Spleen (tissue), 11 donors: ENCODE measurements around the gene TLE4. TPM values are rescaled to one million over a fixed set of nuclear protein-coding genes. Genes with fewer than 3 reads are reported as not detected.
"Not testable (repeated sequence)": the region's sequence is repeated elsewhere in the genome, so short reads cannot be mapped to it uniquely, and the experiment has no call there.

ENCODE experiments used
- DNase-seq: peaks from one replicate; pipeline ENCODE4 v3.0.0-alpha.2; 2020
- H3K27ac ChIP-seq, 8 donors: fragments of 200-600 bp; sonication (generic) in 7 of 8; 1 replicate in 4 of 8; 2 replicates in 4 of 8; pipeline versions ENCODE4 v1.5.0 to v1.8.0; 2016 to 2021; ENCODE audit warnings: inconsistent platforms in 4 of 8, mild to moderate bottlenecking in 4 of 8, moderate library complexity in 1 of 8
- H3K27me3 ChIP-seq, 7 donors: fragments of 200-600 bp; sonication (generic) in 6 of 7; replicated peaks in 1 of 7; 1 replicate in 4 of 7; 2 replicates in 3 of 7; pipeline versions ENCODE4 v1.5.0 to v1.8.0; 2016 to 2021; ENCODE audit warnings: inconsistent platforms in 3 of 7, mild to moderate bottlenecking in 1 of 7
- H3K36me3 ChIP-seq, 6 donors: fragments of 200-600 bp; sonication (generic) in 5 of 6; 1 replicate in 4 of 6; 2 replicates in 2 of 6; pipeline versions ENCODE4 v1.5.0 to v1.8.0; 2016 to 2021; ENCODE audit warnings: inconsistent platforms in 2 of 6
- H3K4me1 ChIP-seq, 6 donors: fragments of 200-600 bp; sonication (generic) in 5 of 6; 1 replicate in 3 of 6; 2 replicates in 3 of 6; pipeline versions ENCODE4 v1.5.0 to v1.8.0; 2016 to 2021; ENCODE audit warnings: inconsistent platforms in 3 of 6
- H3K4me3 ChIP-seq, 8 donors: fragments of 200-600 bp; sonication (generic) in 7 of 8; 1 replicate in 4 of 8; 2 replicates in 4 of 8; pipeline versions ENCODE4 v1.5.0 to v1.8.0; 2016 to 2021; ENCODE audit warnings: inconsistent platforms in 4 of 8, mild to moderate bottlenecking in 4 of 8, moderate library complexity in 2 of 8
- H3K9me3 ChIP-seq, 8 donors: fragments of 200-600 bp; sonication (generic) in 7 of 8; 1 replicate in 4 of 8; 2 replicates in 4 of 8; pipeline versions ENCODE4 v1.5.0 to v1.8.0; 2016 to 2021; ENCODE audit warnings: inconsistent platforms in 4 of 8
- POLR2A ChIP-seq, 3 donors: fragments of 450-650 bp; IDR thresholded peaks; one replicate each; pipeline ENCODE4 v1.5.1; 2017; ENCODE audit warnings: antibody characterized with exemption in 3 of 3, mild to moderate bottlenecking in 1 of 3
- POLR2AphosphoS5 ChIP-seq, 3 donors: sonication (generic); formaldehyde crosslinking; IDR thresholded peaks; one replicate each; pipeline ENCODE4 v1.5.1; 2017; ENCODE audit warnings: antibody characterized with exemption in 3 of 3
- WGBS, 5 donors: extraction: QIAGEN DNeasy Blood & Tissue Kit in 3 of 5; methylation state at CpG; one replicate each; pipeline versions ENCODE4 v1.1.5 to v1.1.7; 2013 to 2018; 5-methylcytosine and 5-hydroxymethylcytosine counted together
- intact Hi-C: fragments of 100-400 bp; cut with DNase I; formaldehyde crosslinking; loops from one replicate; pipeline ENCODE4 v1.15.0; 2023; ENCODE audit warnings: low total_unique reads
- polyA plus RNA-seq, 3 donors: library from polyadenylated mRNA; stranded (reverse); fragments of 200-250 nt; gene quantifications; one replicate each; pipeline ENCODE4 v1.2.1, GENCODE V29; 2013
- total RNA-seq, 7 donors: library from RNA; depleted of rRNA in 3 of 7; stranded (reverse); fragments of >200 nt in 3 of 7; fragmentation: NEBNext Ultra II Directional in 4 of 7; extraction: Animal tissue kit (Norgen Biotek cat#: 25700) in 4 of 7; gene quantifications; one replicate each; pipeline versions ENCODE4 v1.1.0 to v1.2.1, GENCODE V29; 2016 to 2021
- TF ChIP-seq, protein P1 (sequence below), 11 experiments: fragments of 200-600 bp in 7 of 11; fragments of 450-650 bp in 4 of 11; sonication (generic) in 4 of 11; IDR thresholded peaks in 8 of 11; conservative IDR thresholded peaks in 3 of 11; 1 replicate in 7 of 11; 2 replicates in 4 of 11; pipeline versions ENCODE4 v1.4.0 to v1.8.0; 2016 to 2021; ENCODE audit warnings: antibody characterized with exemption in 11 of 11, inconsistent platforms in 4 of 11, mild to moderate bottlenecking in 1 of 11
- donor health status: healthy with polysubstance abuse.
- donor health status: DM: no; HTN: no; CAD: no; lungs with moderate emphysema.
- donor health status: DM: no; HTN: no; CAD: no.
- donor health status: Bipolar disorder and iron deficiency.
- donor health status: healthy.
- donor health status: DM: no; HTN: no; CAD: no.
- donor health status: DM: yes; HTN: yes; CAD: no.

The TLE4 gene
- total and polyA plus RNA-seq, 10 donors: 7.8 to 92.8 (median 70.5) TPM

DNA sequence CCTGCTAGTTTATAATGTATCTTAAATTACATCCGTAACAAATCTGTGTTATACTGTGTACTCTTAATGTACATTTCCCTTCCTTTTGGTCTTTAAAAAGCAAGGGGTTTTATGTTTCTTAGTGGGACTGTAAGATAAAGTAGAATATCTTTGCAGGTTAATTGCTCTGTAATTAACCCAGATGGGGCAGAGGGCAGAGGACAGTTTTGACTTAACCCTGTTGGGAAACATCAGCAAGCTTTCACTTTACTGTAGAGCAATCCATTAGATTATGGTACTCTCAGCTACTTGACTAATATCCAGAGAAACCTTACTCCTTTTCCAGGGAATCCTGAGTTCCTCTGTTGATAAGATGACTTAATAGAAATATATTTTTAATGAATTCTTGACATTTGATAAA is 74.3 kb downstream of the TLE4 start:
- H3K4me1 ChIP-seq: peaks cover 0 to 15% (median 4%) of the 10 kb centered on the region in 6 donors
- WGBS, 5 donors: 95 to 100% (median 99%) methylated on average over 1 of the region's 1 CpG

DNA sequence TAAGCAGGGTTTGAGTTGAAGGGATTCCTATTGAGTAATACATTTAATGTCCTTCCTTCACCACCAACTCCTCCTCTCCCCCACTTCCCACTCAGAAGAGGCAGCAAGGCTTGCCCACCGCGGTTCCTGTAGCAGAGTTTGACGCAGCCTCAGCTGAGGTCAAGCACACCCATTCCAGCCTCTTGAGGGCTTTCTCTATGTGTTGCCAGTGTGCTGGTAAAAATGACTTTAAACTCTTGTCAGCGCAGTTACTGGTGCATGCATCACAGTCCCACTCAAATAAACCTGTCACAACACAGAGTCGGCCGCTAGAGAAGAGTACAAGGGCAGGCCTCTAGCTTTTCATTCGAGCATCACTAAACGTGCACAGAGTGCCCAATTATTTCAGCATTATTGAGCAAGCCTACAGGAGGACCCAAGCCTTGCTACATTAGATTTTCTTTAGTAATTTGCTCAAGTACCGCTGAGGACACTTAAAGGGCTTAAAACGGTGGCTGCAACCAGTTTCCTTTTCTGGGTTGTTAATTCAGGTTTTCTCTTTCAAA is 79.6 kb downstream of the TLE4 start:
- Histone ChIP-seq H3K4me3 (no peak overlapping the region), H3K36me3 (peaks cover 0 to 42% (median 14%) of the 10 kb centered on the region in 6 donors), H3K9me3 (no peaks in the 10 kb centered on the region), H3K27me3 (no peaks in the 10 kb centered on the region), H3K4me1 (peaks cover 0 to 24% (median 10%) of the 10 kb centered on the region in 6 donors), H3K27ac (peak overlapping the region in 7 of 8 donors; percentile 23 to 75 (median 48))
- DNase-seq: peak; percentile 83
- intact Hi-C loops: no loop called here
- WGBS, 5 donors: 48 to 76% (median 61%) methylated on average over 10 of the region's 10 CpGs
- peak in 2 of 3 donors; percentile 67 for TF ChIP-seq POLR2AphosphoS5 (IDR thresholded peaks at IDR 0.05)
- no peak for TF ChIP-seq POLR2A (IDR thresholded peaks at IDR 0.05)

More for the DNA sequence above, 74.3 kb downstream of the TLE4 start:
- DNase-seq: no peak
- Histone ChIP-seq H3K9me3 (peaks cover 0 to 18% (median 15%) of the 10 kb centered on the region in 8 donors), H3K36me3 (peaks cover 0 to 19% (median 0%) of the 10 kb centered on the region in 6 donors), H3K27ac (no peak overlapping the region), H3K4me3 (no peak overlapping the region), H3K27me3 (no peaks in the 10 kb centered on the region)
- intact Hi-C loops: no loop called here
- TF ChIP-seq, protein P1, sequence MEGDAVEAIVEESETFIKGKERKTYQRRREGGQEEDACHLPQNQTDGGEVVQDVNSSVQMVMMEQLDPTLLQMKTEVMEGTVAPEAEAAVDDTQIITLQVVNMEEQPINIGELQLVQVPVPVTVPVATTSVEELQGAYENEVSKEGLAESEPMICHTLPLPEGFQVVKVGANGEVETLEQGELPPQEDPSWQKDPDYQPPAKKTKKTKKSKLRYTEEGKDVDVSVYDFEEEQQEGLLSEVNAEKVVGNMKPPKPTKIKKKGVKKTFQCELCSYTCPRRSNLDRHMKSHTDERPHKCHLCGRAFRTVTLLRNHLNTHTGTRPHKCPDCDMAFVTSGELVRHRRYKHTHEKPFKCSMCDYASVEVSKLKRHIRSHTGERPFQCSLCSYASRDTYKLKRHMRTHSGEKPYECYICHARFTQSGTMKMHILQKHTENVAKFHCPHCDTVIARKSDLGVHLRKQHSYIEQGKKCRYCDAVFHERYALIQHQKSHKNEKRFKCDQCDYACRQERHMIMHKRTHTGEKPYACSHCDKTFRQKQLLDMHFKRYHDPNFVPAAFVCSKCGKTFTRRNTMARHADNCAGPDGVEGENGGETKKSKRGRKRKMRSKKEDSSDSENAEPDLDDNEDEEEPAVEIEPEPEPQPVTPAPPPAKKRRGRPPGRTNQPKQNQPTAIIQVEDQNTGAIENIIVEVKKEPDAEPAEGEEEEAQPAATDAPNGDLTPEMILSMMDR (IDR thresholded peaks at IDR 0.05 in 8 of 11, conservative IDR thresholded peaks at IDR 0.05 in 3 of 11): no peak
- no peak for TF ChIP-seq POLR2AphosphoS5 (IDR thresholded peaks at IDR 0.05)
- TF ChIP-seq POLR2A (IDR thresholded peaks at IDR 0.05): no peak

DNA sequence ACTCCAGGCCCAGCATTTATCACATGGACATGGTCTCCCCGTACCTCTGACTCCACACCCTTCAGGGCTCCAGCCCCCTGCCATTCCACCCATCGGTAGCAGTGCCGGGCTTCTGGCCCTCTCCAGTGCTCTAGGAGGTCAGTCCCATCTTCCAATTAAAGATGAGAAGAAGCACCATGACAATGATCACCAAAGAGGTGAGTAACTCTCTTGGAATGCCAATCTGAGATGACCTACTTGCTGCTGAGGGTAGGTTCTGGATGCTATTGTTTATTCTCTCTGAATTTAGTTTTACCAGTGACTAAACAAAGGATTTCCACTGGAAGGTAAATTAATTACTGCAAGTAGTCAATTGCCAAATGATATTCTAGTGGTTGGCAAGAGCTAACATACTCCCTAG is 80.8 kb downstream of the TLE4 start:
- Histone ChIP-seq H3K36me3 (peaks cover 0 to 53% (median 17%) of the 10 kb centered on the region in 6 donors), H3K4me1 (peaks cover 0 to 24% (median 10%) of the 10 kb centered on the region in 6 donors), H3K9me3 (no peaks in the 10 kb centered on the region), H3K27me3 (no peaks in the 10 kb centered on the region), H3K4me3 (no peak overlapping the region), H3K27ac (no peak overlapping the region)
- WGBS, 5 donors: 96 to 100% (median 98%) methylated on average over 3 of the region's 3 CpGs
- intact Hi-C loops: no loop called here
- TF ChIP-seq POLR2AphosphoS5 (IDR thresholded peaks at IDR 0.05): no peak
- TF ChIP-seq, protein P1 (IDR thresholded peaks at IDR 0.05 in 8 of 11, conservative IDR thresholded peaks at IDR 0.05 in 3 of 11): no peak
- TF ChIP-seq POLR2A (IDR thresholded peaks at IDR 0.05): no peak
- no peak for DNase-seq

DNA sequence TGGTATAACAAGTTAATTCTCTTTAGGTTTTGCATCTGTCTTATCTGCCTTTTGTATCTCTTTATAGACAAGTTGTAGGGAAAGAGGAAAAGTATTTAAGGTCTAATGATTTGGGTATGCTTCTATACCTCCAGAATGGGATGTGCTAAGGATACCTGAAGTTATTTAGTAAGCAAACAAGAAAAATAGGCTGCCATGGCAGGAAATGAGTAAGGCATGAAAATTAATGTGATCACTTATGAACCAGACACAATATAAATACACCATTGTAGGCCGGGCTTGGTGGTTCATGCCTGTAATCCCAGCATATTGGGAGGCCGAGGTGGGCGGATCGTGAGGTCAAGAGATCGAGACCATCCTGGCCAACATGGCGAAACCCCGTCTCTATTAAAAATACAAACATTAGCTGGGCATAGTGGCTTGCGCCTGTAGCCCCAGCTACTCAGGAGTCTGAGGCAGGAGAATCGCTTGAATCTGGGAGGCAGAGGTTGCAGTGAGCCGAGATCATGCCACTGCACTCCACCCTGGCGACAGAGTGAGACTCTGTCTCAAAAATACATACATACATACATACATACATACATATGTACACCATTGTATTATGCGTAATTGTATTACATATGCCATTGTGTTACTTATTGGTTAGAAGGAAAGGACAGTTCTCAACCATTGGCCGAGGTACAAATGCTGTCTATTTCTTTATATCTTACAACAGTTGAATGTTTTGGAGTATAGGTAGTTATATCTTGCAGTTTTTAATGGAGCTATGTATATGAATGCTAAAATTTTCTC is 83.0 kb downstream of the TLE4 start:
- H3K27me3 ChIP-seq, H3K4me3 ChIP-seq, H3K9me3 ChIP-seq, DNase-seq, H3K27ac ChIP-seq, intact Hi-C loops: not testable (repeated sequence)
- peaks cover 0 to 63% (median 20%) of the 10 kb centered on the region in 6 donors for H3K36me3 ChIP-seq
- 95 to 99% (median 97%) methylated on average over 13 of the region's 13 CpGs for WGBS, 5 donors
- peaks cover 0 to 24% (median 10%) of the 10 kb centered on the region in 6 donors for H3K4me1 ChIP-seq

DNA sequence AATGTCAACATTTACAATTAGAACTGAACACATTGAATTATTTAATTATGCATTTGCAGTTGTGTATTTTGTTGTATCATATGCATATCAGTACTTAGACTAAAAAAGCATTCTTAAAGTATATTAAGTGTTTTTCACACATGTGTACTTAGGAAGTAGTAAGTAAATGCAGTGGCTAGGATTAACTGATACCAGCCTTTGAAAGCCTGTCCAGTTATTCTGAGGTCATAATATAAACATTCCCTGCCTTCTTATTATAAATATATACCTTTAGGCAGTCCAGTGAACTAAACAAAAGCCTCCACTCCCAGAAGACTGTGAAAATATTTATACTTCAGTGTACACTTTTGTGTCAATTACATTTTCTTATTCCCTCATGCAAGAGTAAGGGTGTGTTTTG is 83.8 kb downstream of the TLE4 start:
- TF ChIP-seq POLR2A (IDR thresholded peaks at IDR 0.05): no peak
- TF ChIP-seq POLR2AphosphoS5 (IDR thresholded peaks at IDR 0.05): no peak
- TF ChIP-seq, protein P1 (IDR thresholded peaks at IDR 0.05 in 8 of 11, conservative IDR thresholded peaks at IDR 0.05 in 3 of 11): no peak
- DNase-seq: no peak
- H3K4me3 ChIP-seq: no peak overlapping the region
- H3K27ac ChIP-seq: no peak overlapping the region
- peaks cover 0 to 17% (median 8%) of the 10 kb centered on the region in 6 donors for H3K4me1 ChIP-seq
- no peaks in the 10 kb centered on the region for H3K27me3 ChIP-seq
- intact Hi-C loops: no loop called here
- H3K9me3 ChIP-seq: no peaks in the 10 kb centered on the region
- H3K36me3 ChIP-seq: peaks cover 0 to 63% (median 20%) of the 10 kb centered on the region in 6 donors
